ENCODE results near the gene TRAIP. TPM values are rescaled to one million over a fixed set of nuclear protein-coding genes. Genes with fewer than 3 reads are reported as not detected.

Gene TRAIP
- total RNA-seq, 1 donor from 2014 or later, result 38.1 TPM

DNA sequence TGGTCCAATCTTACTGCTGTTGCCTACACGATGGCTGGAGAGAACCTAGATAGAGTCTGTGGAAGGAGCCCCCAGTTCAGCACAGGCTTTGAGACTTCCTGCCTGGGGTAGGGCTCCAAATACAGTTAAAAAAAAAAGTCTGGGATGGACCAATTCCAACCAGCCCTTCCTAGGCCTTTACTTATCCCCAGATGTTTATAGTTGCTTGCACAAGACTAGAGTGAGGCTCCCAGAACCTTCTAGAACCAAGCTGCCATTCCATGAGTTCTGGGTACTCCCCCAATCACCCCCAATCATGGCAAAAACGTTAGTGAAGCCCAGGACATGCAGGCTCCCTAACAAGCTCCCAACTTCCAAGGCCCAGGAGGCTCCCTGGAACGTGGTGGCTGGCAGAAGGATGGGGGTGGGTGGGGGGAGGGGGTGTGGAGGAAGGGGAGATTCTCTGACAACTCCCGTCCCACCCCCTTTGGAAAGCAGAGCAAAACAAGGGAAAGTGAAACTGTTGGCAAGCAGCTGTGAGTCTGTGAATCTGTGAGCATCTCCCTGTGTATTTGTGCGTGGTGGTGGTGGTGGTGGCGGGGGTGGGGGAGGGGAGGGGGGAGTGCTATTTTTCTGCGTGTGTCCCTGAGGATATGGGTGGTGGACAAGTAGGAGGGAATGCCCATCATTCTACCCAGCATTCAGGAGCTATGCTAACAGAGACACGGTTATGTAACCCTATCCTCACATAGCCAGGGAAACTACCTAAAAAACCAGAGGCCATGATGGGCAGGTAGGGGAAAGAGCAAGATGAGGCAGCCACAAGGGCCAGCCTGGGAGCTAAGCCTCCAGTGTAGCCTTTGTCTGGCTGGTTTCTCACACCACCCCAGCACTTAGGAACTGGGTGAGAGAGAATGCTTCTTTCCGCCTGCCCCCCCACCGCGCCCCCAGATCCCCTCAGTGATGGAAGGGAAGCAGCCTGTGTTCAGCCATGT lies 45.3 kb upstream of the TRAIP start:
- Mint-ChIP-seq H3K27ac (ENCODE audit: unreplicated experiment) (peak overlapping the region; percentile 57), H3K4me3 (no peak overlapping the region), H3K4me1 (peaks cover 11% of the 10 kb centered on the region), H3K36me3 (ENCODE audit: low read depth) (no peaks in the 10 kb centered on the region), H3K9me3 (no peaks in the 10 kb centered on the region), H3K27me3 (ENCODE audit: low read depth) (no peaks in the 10 kb centered on the region)
- TF ChIP-seq, protein P1, sequence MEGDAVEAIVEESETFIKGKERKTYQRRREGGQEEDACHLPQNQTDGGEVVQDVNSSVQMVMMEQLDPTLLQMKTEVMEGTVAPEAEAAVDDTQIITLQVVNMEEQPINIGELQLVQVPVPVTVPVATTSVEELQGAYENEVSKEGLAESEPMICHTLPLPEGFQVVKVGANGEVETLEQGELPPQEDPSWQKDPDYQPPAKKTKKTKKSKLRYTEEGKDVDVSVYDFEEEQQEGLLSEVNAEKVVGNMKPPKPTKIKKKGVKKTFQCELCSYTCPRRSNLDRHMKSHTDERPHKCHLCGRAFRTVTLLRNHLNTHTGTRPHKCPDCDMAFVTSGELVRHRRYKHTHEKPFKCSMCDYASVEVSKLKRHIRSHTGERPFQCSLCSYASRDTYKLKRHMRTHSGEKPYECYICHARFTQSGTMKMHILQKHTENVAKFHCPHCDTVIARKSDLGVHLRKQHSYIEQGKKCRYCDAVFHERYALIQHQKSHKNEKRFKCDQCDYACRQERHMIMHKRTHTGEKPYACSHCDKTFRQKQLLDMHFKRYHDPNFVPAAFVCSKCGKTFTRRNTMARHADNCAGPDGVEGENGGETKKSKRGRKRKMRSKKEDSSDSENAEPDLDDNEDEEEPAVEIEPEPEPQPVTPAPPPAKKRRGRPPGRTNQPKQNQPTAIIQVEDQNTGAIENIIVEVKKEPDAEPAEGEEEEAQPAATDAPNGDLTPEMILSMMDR (conservative IDR thresholded peaks at IDR 0.05), result no peak
- no peak for DNase-seq (ENCODE audit: low read depth, low spot score)

DNA sequence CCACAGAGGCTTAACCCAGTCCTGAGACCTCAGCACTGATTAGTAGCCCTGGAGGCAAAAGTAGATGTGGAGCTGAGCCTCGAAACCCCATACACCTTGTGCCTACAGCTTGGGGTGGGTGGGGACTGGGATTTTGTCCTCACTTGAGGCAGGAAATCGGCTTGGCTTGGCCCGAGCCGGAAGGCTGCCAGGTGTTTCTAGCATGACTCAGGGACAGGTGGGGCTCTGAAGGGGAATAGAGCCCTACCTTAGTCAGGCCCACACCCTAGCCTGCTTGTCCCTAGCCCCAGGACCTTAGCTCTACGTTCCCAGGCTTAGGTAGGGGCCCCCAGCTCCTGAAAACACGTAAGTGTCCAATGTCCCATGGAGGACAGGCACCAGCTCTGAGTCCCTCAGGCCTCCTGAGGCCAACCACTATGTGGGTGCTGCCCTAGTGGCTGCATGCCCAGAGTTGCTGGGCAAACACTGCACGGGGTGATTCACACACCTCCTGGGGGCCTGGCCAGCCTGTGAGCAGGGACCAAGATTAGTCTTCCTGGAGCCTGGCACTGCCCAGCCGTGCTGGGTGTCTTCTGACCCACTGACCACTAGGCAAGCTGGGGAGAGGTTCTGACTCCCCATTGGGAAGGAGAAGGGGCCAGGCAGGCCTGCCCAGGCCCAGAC lies 44.3 kb upstream of the TRAIP start:
- no peak overlapping the region for H3K4me3 Mint-ChIP-seq
- TF ChIP-seq, protein P1 (conservative IDR thresholded peaks at IDR 0.05), result no peak
- H3K9me3 Mint-ChIP-seq, result no peaks in the 10 kb centered on the region
- H3K27me3 Mint-ChIP-seq (ENCODE audit: low read depth), result no peaks in the 10 kb centered on the region
- no peaks in the 10 kb centered on the region for H3K36me3 Mint-ChIP-seq (ENCODE audit: low read depth)
- no peak overlapping the region for H3K27ac Mint-ChIP-seq (ENCODE audit: unreplicated experiment)
- DNase-seq (ENCODE audit: low read depth, low spot score), result no peak
- H3K4me1 Mint-ChIP-seq, result peaks cover 4% of the 10 kb centered on the region

GRCh38 chr3:49899815-49900214 lies 43.5 kb upstream of the TRAIP start:
- TF ChIP-seq, protein P1 (conservative IDR thresholded peaks at IDR 0.05), result no peak
- no peak overlapping the region for H3K27ac Mint-ChIP-seq (ENCODE audit: unreplicated experiment)
- H3K4me3 Mint-ChIP-seq, result no peak overlapping the region
- no peaks in the 10 kb centered on the region for H3K27me3 Mint-ChIP-seq (ENCODE audit: low read depth)
- H3K4me1 Mint-ChIP-seq, result peaks cover 4% of the 10 kb centered on the region
- H3K36me3 Mint-ChIP-seq (ENCODE audit: low read depth), result no peaks in the 10 kb centered on the region
- no peaks in the 10 kb centered on the region for H3K9me3 Mint-ChIP-seq
- peak; percentile 38 for DNase-seq (ENCODE audit: low read depth, low spot score)

DNA sequence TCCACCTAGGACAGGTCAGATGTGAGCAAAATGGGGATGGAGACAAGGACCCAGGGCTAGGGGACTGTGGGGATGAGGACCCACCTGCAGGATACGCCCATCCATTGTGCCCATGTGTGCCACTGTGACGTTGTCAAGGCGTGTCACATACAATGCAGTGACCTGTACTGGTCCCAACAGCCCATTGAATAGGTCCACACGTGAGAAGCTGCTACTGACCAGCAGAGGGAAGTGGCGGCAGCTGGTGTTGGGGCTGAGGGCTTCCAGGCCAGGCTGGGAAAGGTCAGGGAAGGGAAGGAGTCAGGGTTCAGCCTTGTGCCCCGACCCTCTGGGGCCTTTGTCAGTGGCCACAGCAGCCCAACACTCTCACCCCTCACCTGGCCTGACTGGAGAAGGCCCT lies 42.6 kb upstream of the TRAIP start:
- Mint-ChIP-seq H3K9me3 (no peaks in the 10 kb centered on the region), H3K4me3 (no peak overlapping the region), H3K27me3 (ENCODE audit: low read depth) (no peaks in the 10 kb centered on the region), H3K36me3 (ENCODE audit: low read depth) (no peaks in the 10 kb centered on the region), H3K4me1 (peaks cover 2% of the 10 kb centered on the region), H3K27ac (ENCODE audit: unreplicated experiment) (no peak overlapping the region)
- TF ChIP-seq, protein P1 (conservative IDR thresholded peaks at IDR 0.05), result no peak
- DNase-seq (ENCODE audit: low read depth, low spot score), result no peak

GRCh38 chr3:49896345-49896744 lies 40.0 kb upstream of the TRAIP start:
- Mint-ChIP-seq H3K27ac (ENCODE audit: unreplicated experiment) (no peak overlapping the region), H3K4me3 (no peak overlapping the region), H3K4me1 (no peaks in the 10 kb centered on the region), H3K36me3 (ENCODE audit: low read depth) (no peaks in the 10 kb centered on the region), H3K27me3 (ENCODE audit: low read depth) (no peaks in the 10 kb centered on the region), H3K9me3 (no peaks in the 10 kb centered on the region)
- TF ChIP-seq, protein P1 (conservative IDR thresholded peaks at IDR 0.05), result no peak
- DNase-seq (ENCODE audit: low read depth, low spot score), result no peak

Data from neural crest cell (in vitro differentiated cells).